Vagina (tissue), 2 donors: ENCODE measurements around the gene ERGIC1.

Source experiments
- POLR2A ChIP-seq, 2 donors: fragments of 450-650 bp; IDR thresholded peaks; one replicate each; pipeline ENCODE4 v1.6.1; 2017; ENCODE audit warnings: antibody characterized with exemption in 2 of 2, mild to moderate bottlenecking in 2 of 2, moderate library complexity in 2 of 2
- POLR2AphosphoS5 ChIP-seq, 2 donors: sonication (generic); formaldehyde crosslinking; IDR thresholded peaks; one replicate each; pipeline ENCODE4 v1.9.0; 2017; ENCODE audit warnings: antibody characterized with exemption in 2 of 2, mild to moderate bottlenecking in 2 of 2, low read depth in 1 of 2; ENCODE audit not compliant: insufficient read depth in 1 of 2
- TF ChIP-seq, protein P1 (sequence below), 3 experiments: fragments of 450-650 bp in 2 of 3; fragments of 200-600 bp in 1 of 3; sonication (generic) in 1 of 3; IDR thresholded peaks; one replicate each; pipeline ENCODE4 v1.5.1; 2017 to 2019; ENCODE audit warnings: antibody characterized with exemption in 3 of 3, mild to moderate bottlenecking in 2 of 3, moderate library complexity in 2 of 3

DNA sequence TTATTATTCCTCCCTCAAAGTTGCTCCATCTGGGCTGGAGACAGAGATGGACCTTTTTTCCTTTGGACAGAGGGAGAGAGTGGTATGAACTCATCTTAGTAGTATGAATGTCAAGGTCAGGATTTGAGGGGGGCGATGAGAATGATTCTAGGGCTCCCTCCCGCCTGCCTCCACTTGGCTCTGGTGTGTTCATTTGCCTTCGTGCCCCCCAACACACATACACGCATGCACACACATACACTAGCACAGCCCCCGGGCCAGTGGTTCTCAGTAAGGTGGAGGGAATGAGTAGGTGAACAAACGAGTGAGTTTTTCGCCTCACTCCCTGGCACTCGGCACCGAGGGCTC lies 44.5 kb downstream of the ERGIC1 start:
- no peak for TF ChIP-seq POLR2AphosphoS5 (IDR thresholded peaks at IDR 0.05; ENCODE audit: insufficient read depth in 1 of 2, low read depth in 1 of 2)
- TF ChIP-seq, protein P1, sequence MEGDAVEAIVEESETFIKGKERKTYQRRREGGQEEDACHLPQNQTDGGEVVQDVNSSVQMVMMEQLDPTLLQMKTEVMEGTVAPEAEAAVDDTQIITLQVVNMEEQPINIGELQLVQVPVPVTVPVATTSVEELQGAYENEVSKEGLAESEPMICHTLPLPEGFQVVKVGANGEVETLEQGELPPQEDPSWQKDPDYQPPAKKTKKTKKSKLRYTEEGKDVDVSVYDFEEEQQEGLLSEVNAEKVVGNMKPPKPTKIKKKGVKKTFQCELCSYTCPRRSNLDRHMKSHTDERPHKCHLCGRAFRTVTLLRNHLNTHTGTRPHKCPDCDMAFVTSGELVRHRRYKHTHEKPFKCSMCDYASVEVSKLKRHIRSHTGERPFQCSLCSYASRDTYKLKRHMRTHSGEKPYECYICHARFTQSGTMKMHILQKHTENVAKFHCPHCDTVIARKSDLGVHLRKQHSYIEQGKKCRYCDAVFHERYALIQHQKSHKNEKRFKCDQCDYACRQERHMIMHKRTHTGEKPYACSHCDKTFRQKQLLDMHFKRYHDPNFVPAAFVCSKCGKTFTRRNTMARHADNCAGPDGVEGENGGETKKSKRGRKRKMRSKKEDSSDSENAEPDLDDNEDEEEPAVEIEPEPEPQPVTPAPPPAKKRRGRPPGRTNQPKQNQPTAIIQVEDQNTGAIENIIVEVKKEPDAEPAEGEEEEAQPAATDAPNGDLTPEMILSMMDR (IDR thresholded peaks at IDR 0.05): no peak
- no peak for TF ChIP-seq POLR2A (IDR thresholded peaks at IDR 0.05)
